Skeletal muscle tissue (tissue), 4 donors: ENCODE measurements around the gene ADIPOQ. TPM values are rescaled to one million over a fixed set of nuclear protein-coding genes. Genes with fewer than 3 reads are reported as not detected.

Experiments
- H3K27ac ChIP-seq: one replicate; pipeline ENCODE4 v1.7.0; 2013; ENCODE audit warnings: mild to moderate bottlenecking, low read depth, low read length, inconsistent platforms
- H3K27me3 ChIP-seq, 3 donors: one replicate each; pipeline ENCODE4 v1.7.0; 2013; ENCODE audit warnings: low read length in 3 of 3; ENCODE audit not compliant: control insufficient read depth in 3 of 3, insufficient read depth in 3 of 3
- H3K36me3 ChIP-seq, 3 donors: one replicate each; pipeline ENCODE4 v1.7.0; 2013; ENCODE audit warnings: low read length in 3 of 3; ENCODE audit not compliant: control insufficient read depth in 3 of 3, insufficient read depth in 3 of 3
- H3K4me1 ChIP-seq, 3 donors: one replicate each; pipeline ENCODE4 v1.7.0; 2013; ENCODE audit warnings: low read length in 3 of 3, mild to moderate bottlenecking in 3 of 3; ENCODE audit not compliant: control insufficient read depth in 3 of 3, insufficient read depth in 3 of 3
- H3K4me3 ChIP-seq, 3 donors: one replicate each; pipeline ENCODE4 v1.7.0; 2013; ENCODE audit warnings: low read length in 3 of 3
- H3K9ac ChIP-seq, 3 donors: one replicate each; pipeline ENCODE4 v1.7.0; 2013; ENCODE audit warnings: low read length in 3 of 3, mild to moderate bottlenecking in 3 of 3, moderate library complexity in 2 of 3, low read depth in 1 of 3
- H3K9me3 ChIP-seq, 3 donors: one replicate each; pipeline ENCODE4 v1.7.0; 2013; ENCODE audit warnings: low read length in 3 of 3; ENCODE audit not compliant: control insufficient read depth in 3 of 3
- total RNA-seq: library from RNA; depleted of rRNA; stranded (reverse); fragments of >200 nt; gene quantifications from one replicate; pipeline ENCODE4 v1.2.3, GENCODE V29; 2014
- donor health status: Osteomylitis.

ADIPOQ gene
- total RNA-seq, 1 donor from 2014 or later: 16.7 TPM

DNA sequence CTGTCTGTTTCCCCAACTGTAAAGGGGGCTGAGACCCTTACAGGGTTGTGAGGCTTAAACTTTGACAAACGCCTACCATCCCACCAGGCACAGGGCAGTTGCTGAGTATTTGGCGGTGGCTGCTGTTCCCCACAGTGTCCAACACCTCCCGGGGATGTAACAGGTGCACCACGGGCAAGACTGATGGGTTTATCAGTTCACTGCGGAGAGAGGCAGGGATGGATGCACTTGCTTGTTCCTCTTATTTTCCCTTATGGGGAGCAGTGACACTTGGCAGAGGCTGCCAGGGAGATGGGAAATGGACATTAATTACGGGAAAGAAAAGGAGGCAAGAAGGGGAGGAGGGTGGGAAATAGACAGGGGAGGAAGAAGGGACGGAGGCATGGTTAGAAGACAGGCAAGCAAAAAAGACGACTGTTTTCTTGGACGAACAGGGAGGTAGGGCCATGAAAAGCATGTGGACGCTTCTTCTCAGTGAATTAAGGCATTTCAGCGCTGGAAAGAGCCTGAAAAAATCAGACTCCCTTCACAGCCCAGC is 16.6 kb upstream of the ADIPOQ start:
- Histone ChIP-seq H3K27me3 (peaks cover 40 to 46% (median 44%) of the 10 kb centered on the region in 3 donors), H3K4me1 (peaks cover 7 to 15% (median 8%) of the 10 kb centered on the region in 3 donors), H3K27ac (no peak overlapping the region), H3K9ac (no peak overlapping the region), H3K9me3 (no peaks in the 10 kb centered on the region), H3K36me3 (no peaks in the 10 kb centered on the region), H3K4me3 (peak overlapping the region in 1 of 3 donors; percentile 12)

DNA sequence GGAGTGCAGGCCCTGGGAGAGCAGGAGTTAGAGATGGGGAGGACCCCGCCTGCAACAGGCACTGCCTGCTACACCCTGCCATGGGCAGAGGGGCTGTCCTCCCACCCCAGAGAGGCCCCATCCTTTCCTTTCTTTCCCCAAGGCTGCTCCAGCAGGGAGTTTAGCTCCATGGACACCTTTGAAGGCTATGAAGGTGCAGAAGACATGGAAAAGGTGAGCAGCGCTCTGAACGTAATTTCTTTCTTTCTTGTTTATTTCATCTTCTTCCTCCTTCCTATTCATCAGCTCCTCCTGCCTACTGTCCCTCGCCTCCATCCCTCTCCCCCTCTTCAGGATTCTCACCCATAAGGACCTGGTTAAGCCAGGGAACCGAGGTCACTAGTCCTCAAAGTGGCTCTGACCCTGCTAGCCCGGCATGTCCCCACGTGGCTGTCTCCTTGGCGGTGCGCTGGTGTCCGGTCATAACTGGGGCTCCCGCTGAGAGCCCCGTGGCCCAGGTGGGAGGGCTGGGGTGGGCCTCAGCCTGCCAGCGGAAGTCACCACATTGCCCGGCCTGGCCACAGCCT is 16.0 kb upstream of the ADIPOQ start:
- H3K27me3 ChIP-seq: peaks cover 40 to 49% (median 49%) of the 10 kb centered on the region in 3 donors
- peaks cover 7 to 15% (median 8%) of the 10 kb centered on the region in 3 donors for H3K4me1 ChIP-seq
- no peak overlapping the region for H3K9ac ChIP-seq
- no peaks in the 10 kb centered on the region for H3K36me3 ChIP-seq
- H3K9me3 ChIP-seq: no peaks in the 10 kb centered on the region
- peak overlapping the region in 2 of 3 donors; percentile 12 to 71 for H3K4me3 ChIP-seq
- H3K27ac ChIP-seq: no peak overlapping the region

DNA sequence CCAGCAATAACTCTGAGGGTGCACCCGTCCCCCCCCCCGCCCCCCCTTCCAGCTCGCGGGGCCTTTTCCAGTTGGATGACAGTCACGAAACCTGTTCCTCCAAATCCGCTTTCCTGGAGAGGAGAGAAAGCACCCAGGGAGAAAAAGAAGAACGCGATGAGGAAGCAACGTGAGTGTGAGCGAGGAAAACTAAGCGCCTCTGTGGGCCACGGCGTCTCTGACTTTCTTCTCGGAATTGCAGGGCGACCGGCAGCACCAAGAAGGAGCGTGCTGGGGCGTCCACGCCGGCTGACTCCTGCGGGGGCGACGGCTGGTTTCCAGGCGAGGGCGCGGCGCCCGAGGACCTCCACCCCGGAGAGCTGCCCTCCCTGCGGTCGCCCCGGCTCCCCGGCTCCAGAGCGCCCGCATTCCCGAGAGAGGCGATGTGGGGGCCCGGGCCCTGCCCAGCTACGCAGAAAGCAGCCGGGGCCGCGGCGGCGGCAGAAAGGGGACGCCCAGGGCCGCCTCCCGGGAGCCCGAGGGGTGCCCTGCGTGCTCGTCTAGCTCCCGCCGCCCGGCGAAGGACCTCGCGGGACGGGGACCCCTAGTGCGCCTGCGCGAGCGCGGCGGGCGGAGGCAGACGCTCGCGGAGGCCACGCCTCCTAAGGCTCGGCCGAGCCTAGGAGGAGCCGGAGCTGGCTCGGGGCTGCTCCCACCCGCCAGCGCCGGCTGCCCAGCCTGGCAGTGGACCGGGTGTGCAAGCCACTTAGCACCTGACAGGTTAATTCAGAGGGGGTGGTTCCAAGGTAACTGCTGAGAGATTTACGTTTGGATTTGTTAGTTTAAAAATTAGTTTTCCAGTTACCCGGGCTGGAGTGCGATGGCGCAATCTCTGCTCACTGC is 15.3 kb upstream of the ADIPOQ start:
- Histone ChIP-seq H3K27ac (no peak overlapping the region), H3K4me3 (peak overlapping the region; percentile 63 to 71 (median 70)), H3K9me3 (no peaks in the 10 kb centered on the region), H3K4me1 (peaks cover 7 to 15% (median 8%) of the 10 kb centered on the region in 3 donors), H3K27me3 (peaks cover 44 to 53% (median 53%) of the 10 kb centered on the region in 3 donors), H3K9ac (peak overlapping the region; percentile 20 to 78 (median 45)), H3K36me3 (no peaks in the 10 kb centered on the region)

DNA sequence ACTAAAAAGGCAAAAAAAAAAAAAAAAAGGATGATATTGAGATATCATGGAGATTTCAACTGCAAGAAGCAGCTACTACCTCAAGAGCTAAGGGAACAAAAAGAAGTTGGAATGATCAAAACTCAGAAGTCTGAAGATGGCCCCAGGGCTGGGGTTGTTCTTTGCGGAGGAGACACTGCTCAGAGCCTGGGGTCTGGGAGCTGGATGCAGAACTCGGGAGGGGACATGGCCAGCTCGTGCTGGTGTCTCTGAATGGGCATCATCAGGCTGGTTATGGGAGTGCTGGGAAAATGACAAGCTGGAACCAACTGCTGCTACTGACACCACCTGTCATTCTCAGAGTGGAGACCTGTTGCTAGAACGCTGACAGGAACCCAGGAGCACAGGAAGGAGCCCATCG is 14.2 kb upstream of the ADIPOQ start:
- no peak overlapping the region for H3K4me3 ChIP-seq
- no peak overlapping the region for H3K9ac ChIP-seq
- peaks cover 49 to 56% (median 50%) of the 10 kb centered on the region in 3 donors for H3K27me3 ChIP-seq
- peaks cover 7 to 15% (median 8%) of the 10 kb centered on the region in 3 donors for H3K4me1 ChIP-seq
- no peaks in the 10 kb centered on the region for H3K9me3 ChIP-seq
- H3K27ac ChIP-seq: no peak overlapping the region
- H3K36me3 ChIP-seq: no peaks in the 10 kb centered on the region

DNA sequence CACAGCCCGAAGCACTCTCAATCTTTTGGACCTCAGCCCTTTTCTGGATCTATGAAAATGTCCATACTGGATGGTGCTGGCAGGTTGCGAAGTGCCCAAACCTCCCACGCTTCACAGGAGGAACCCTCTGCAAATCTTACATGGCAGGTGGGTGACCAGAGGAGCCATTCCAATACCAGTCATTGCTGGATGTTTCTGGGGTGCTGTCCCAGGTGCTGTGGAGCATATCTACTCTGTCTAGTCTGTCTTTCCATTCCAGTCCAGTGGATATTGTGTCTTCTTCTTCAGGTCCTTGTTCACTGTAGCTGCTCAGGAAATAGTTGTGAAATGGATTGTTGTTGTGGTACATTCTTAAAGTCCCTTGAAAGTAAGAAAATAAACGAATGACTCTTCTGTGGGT is 10.7 kb upstream of the ADIPOQ start:
- Histone ChIP-seq H3K27me3 (peaks cover 24 to 30% (median 26%) of the 10 kb centered on the region in 3 donors), H3K4me1 (peaks cover 0 to 3% (median 0%) of the 10 kb centered on the region in 3 donors), H3K36me3 (no peaks in the 10 kb centered on the region), H3K4me3 (no peak overlapping the region), H3K9me3 (no peaks in the 10 kb centered on the region), H3K27ac (no peak overlapping the region), H3K9ac (no peak overlapping the region)

DNA sequence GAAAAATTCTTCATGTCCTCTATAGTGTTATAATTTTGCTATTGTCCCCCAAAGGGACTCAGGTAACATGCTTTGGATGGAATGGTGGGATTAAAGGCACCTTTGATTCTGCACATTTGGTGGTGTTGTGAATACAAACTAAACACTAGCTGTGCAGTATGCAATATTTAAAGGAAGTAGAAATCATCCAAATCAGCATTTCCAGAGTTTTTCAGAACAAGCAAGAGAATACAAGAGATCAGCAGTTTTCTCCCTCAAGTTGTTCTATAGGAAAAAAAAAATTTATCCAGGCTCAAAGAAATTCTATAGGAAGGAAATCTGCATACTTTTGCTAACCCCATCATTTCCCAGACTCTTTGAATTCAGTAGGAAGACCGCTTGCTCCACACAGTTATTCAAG is 10.2 kb upstream of the ADIPOQ start:
- Histone ChIP-seq H3K36me3 (no peaks in the 10 kb centered on the region), H3K9me3 (no peaks in the 10 kb centered on the region), H3K27me3 (peaks cover 24 to 30% (median 26%) of the 10 kb centered on the region in 3 donors), H3K27ac (no peak overlapping the region), H3K4me3 (no peak overlapping the region), H3K4me1 (peaks cover 0 to 3% (median 0%) of the 10 kb centered on the region in 3 donors), H3K9ac (no peak overlapping the region)

DNA sequence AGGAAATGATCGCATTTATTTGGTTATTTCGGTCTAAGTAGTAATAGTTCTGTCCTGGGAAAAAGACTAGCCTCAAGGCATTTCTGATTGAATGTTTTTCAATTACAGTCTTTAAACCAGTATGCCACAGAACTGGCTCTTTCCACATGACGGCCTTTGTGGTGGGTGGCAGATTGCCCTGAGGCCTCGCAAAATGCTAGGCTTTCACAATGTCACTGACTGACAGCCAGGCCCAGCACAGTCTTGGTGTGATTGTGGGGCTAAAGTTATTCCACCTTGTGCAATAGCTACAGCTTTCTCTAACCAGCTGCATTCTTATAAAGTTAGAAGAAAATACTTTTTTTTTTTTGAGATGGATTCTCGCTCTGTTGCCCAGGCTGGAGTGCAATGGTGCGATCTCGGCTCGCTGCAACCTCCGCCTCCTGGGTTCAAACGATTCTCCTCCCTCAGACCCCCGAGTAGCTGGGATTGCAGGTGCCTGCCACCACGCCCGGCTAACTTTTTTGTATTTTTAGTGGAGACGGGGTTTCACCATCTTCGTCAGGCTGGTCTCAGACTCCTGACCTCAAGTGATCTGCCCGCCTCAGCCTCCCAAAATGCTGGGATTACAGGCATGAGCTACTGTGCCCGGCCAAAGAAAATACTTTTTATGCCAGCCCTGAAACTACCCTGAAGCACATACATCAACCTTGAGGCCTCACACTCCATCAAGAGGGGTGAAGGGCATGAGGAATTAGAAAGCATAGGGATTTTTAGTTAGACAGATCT is 2.5 kb upstream of the ADIPOQ start:
- Histone ChIP-seq H3K27ac (no peak overlapping the region), H3K36me3 (no peaks in the 10 kb centered on the region), H3K27me3 (peaks cover 0 to 4% (median 2%) of the 10 kb centered on the region in 3 donors), H3K4me3 (no peak overlapping the region), H3K4me1 (no peaks in the 10 kb centered on the region), H3K9ac (no peak overlapping the region), H3K9me3 (no peaks in the 10 kb centered on the region)

DNA sequence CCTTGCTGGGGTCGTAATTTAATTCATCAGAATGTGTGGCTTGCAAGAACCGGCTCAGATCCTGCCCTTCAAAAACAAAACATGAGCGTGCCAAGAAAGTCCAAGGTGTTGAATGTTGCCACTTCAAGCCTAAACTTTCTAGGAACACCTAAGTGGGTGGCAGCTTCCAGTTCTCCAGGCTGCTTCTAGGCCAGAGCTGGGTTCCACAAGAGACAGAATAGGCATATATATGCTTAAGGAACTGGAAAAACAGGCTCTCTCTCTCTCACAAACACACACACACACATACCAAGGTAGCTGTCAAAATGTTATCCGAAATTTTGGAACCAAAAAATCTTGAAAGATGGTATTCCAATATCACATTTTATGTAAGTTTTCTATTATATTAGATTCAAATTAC is 890 bp upstream of the ADIPOQ start:
- Histone ChIP-seq H3K4me1 (no peaks in the 10 kb centered on the region), H3K9ac (no peak overlapping the region), H3K9me3 (no peaks in the 10 kb centered on the region), H3K27ac (no peak overlapping the region), H3K4me3 (no peak overlapping the region), H3K27me3 (peaks cover 4 to 7% (median 4%) of the 10 kb centered on the region in 3 donors), H3K36me3 (no peaks in the 10 kb centered on the region)

DNA sequence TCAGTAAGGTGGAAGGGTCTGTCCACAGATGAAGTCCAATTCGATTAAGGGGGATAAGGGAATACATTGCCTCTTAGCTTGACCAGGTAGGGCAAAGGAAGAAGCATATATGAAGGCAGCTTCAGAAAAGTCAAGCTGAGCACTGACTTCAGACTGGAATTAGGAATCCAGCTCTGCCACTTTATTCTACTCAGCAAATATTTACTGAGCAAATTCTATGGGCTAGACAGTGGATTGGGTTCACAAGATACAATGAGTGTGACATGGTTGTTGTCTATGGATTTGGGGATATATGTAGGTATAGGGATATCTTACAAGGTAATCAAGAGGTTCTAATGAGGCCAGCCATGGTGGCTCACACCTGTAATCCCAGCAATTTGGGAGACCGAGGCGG is 526 bp downstream of the ADIPOQ start:
- H3K4me1 ChIP-seq: no peaks in the 10 kb centered on the region
- H3K9me3 ChIP-seq: no peaks in the 10 kb centered on the region
- no peak overlapping the region for H3K4me3 ChIP-seq
- H3K36me3 ChIP-seq: no peaks in the 10 kb centered on the region
- H3K9ac ChIP-seq: no peak overlapping the region
- peaks cover 4 to 8% (median 4%) of the 10 kb centered on the region in 3 donors for H3K27me3 ChIP-seq
- no peak overlapping the region for H3K27ac ChIP-seq
